HG03060 (cell line): ENCODE data around the gene NBPF3.
"Not testable (repeated sequence)": the region's sequence is repeated elsewhere in the genome, so short reads cannot be mapped to it uniquely, and the experiment has no call there.

Source experiments
- ATAC-seq: cut with Tn5 transposase; IDR thresholded peaks from one replicate; pipeline ENCODE4 v1.9.1; 2021; ENCODE audit warnings: low read depth, moderate number of reproducible peaks; ENCODE audit not compliant: unreplicated experiment

The NBPF3 gene

GRCh38 chr1:21439721-21440629, at the start of gene NBPF3:
NBPF3 (plus strand) TSS chr1:21440137; CDS start chr1:21445087, 4,950 bp downstream.
- no peak for ATAC-seq

- no peak for ATAC-seq
Observed at GRCh38 chr1:21391497-21391896, 48.4 kb upstream of the NBPF3 start.

- ATAC-seq: no peak
Observed at GRCh38 chr1:21392587-21393263, 47.2 kb upstream of the NBPF3 start.

- no peak for ATAC-seq
Observed at GRCh38 chr1:21396516-21396915, 43.4 kb upstream of the NBPF3 start.

GRCh38 chr1:21397813-21398188, 42.1 kb upstream of the NBPF3 start:
- ATAC-seq: no peak

- not testable (repeated sequence) for ATAC-seq
Observed at GRCh38 chr1:21401726-21402346, 38.1 kb upstream of the NBPF3 start.

- no peak for ATAC-seq
Observed at GRCh38 chr1:21406659-21407058, 33.3 kb upstream of the NBPF3 start.

GRCh38 chr1:21409897-21410296, 30.0 kb upstream of the NBPF3 start:
- not testable (repeated sequence) for ATAC-seq

GRCh38 chr1:21414015-21414414, 25.9 kb upstream of the NBPF3 start:
- no peak for ATAC-seq

- not testable (repeated sequence) for ATAC-seq
Observed at GRCh38 chr1:21420378-21420777, 19.6 kb upstream of the NBPF3 start.

- ATAC-seq: not testable (repeated sequence)
Observed at GRCh38 chr1:21421307-21421706, 18.6 kb upstream of the NBPF3 start.

GRCh38 chr1:21427798-21428480, 12.0 kb upstream of the NBPF3 start:
- ATAC-seq: not testable (repeated sequence)

- ATAC-seq: not testable (repeated sequence)
Observed at GRCh38 chr1:21428481-21429073, 11.4 kb upstream of the NBPF3 start.

- ATAC-seq: not testable (repeated sequence)
Observed at GRCh38 chr1:21429210-21429609, 10.7 kb upstream of the NBPF3 start.

- ATAC-seq: not testable (repeated sequence)
Observed at GRCh38 chr1:21430875-21431274, 9.1 kb upstream of the NBPF3 start.

GRCh38 chr1:21434394-21434793, 5.5 kb upstream of the NBPF3 start:
- no peak for ATAC-seq

- ATAC-seq: no peak
Observed at GRCh38 chr1:21435646-21436487, 4.1 kb upstream of the NBPF3 start.

- no peak for ATAC-seq
Observed at GRCh38 chr1:21436488-21437340, 3.2 kb upstream of the NBPF3 start.

- ATAC-seq: no peak
Observed at GRCh38 chr1:21437341-21437640, 2.6 kb upstream of the NBPF3 start.
